CD14-positive monocyte (primary cell): ENCODE measurements around the gene TRIM47. TPM values are rescaled to one million over a fixed set of nuclear protein-coding genes. Genes with fewer than 3 reads are reported as not detected.

Source experiments
- DNase-seq, 3 donors: peaks; one replicate each; pipeline ENCODE4 v3.0.0-alpha.2; 2011 to 2022
- H2AFZ ChIP-seq: 2 replicates; pipeline ENCODE4 v1.6.0; 2012; ENCODE audit warnings: mild to moderate bottlenecking, low read depth, low read length, inconsistent platforms; ENCODE audit not compliant: insufficient read depth, poor library complexity, severe bottlenecking
- H3K27ac ChIP-seq, 2 donors: 1 replicate in 1 of 2; 2 replicates in 1 of 2; pipeline ENCODE4 v1.5.1; 2012 to 2013; ENCODE audit warnings: low read length in 2 of 2, control low read depth in 1 of 2, inconsistent platforms in 1 of 2, low read depth in 1 of 2, mild to moderate bottlenecking in 1 of 2
- H3K27me3 ChIP-seq, 2 donors: one replicate each; pipeline versions ENCODE4 v1.6.0 to v1.6.1; 2011 to 2013; ENCODE audit warnings: low read length in 2 of 2; ENCODE audit not compliant: control insufficient read depth in 2 of 2, insufficient read depth in 2 of 2
- H3K36me3 ChIP-seq, 2 donors: replicated peaks in 1 of 2; 1 replicate in 1 of 2; 2 replicates in 1 of 2; pipeline versions ENCODE4 v1.5.1 to v1.6.1; 2012 to 2013; ENCODE audit warnings: low read length in 2 of 2, control low read depth in 1 of 2, inconsistent platforms in 1 of 2, mild to moderate bottlenecking in 1 of 2; ENCODE audit not compliant: insufficient read depth in 2 of 2, control insufficient read depth in 1 of 2
- H3K4me1 ChIP-seq, 2 donors: 1 replicate in 1 of 2; 2 replicates in 1 of 2; pipeline versions ENCODE4 v1.5.1 to v1.6.1; 2012 to 2013; ENCODE audit warnings: low read length in 2 of 2, control low read depth in 1 of 2, inconsistent platforms in 1 of 2, mild to moderate bottlenecking in 1 of 2, moderate library complexity in 1 of 2; ENCODE audit not compliant: insufficient read depth in 2 of 2, control insufficient read depth in 1 of 2
- H3K4me2 ChIP-seq: replicated peaks from 2 replicates; pipeline ENCODE3; 2012; ENCODE audit warnings: low read length, moderate library complexity, mild to moderate bottlenecking; ENCODE audit not compliant: poor library complexity, severe bottlenecking; ENCODE audit errors: extremely low read depth
- H3K4me3 ChIP-seq, 3 experiments: fragments of 200-600 bp in 1 of 3; sonication (generic) in 1 of 3; replicated peaks in 1 of 3; 1 replicate in 2 of 3; 2 replicates in 1 of 3; pipeline ENCODE4 v1.5.1; 2011 to 2013; ENCODE audit warnings: low read length in 3 of 3, mild to moderate bottlenecking in 3 of 3, control low read depth in 2 of 3, low read depth in 2 of 3, inconsistent platforms in 1 of 3, moderate library complexity in 1 of 3
- H3K79me2 ChIP-seq: 2 replicates; pipeline ENCODE4 v1.6.0; 2012; ENCODE audit warnings: mild to moderate bottlenecking, control low read depth, inconsistent platforms, low read length, moderate library complexity; ENCODE audit not compliant: insufficient read depth
- H3K9ac ChIP-seq: 2 replicates; pipeline ENCODE4 v1.6.0; 2017; ENCODE audit warnings: low read length, mild to moderate bottlenecking; ENCODE audit not compliant: insufficient read depth, poor library complexity, severe bottlenecking
- H3K9me3 ChIP-seq, 2 donors: replicated peaks in 1 of 2; 1 replicate in 1 of 2; 2 replicates in 1 of 2; pipeline versions ENCODE4 v1.5.1 to v1.6.1; 2012 to 2013; ENCODE audit warnings: low read length in 2 of 2, control low read depth in 1 of 2; ENCODE audit not compliant: control insufficient read depth in 1 of 2, insufficient read depth in 1 of 2
- H4K20me1 ChIP-seq: 2 replicates; pipeline ENCODE4 v1.6.0; 2012; ENCODE audit warnings: mild to moderate bottlenecking, low read length, control low read depth, moderate library complexity; ENCODE audit not compliant: insufficient read depth
- H3K27ac Mint-ChIP-seq, 7 donors: one replicate each; pipeline ENCODE4 v1.8.0; 2020; ENCODE audit warnings: mild to moderate bottlenecking in 7 of 7, mixed read lengths in 7 of 7, moderate library complexity in 6 of 7, inconsistent platforms in 2 of 7
- H3K27me3 Mint-ChIP-seq, 3 donors: one replicate each; pipeline ENCODE4 v1.8.0; 2021 to 2022; ENCODE audit warnings: low read depth in 3 of 3, mild to moderate bottlenecking in 3 of 3, mixed read lengths in 3 of 3, moderate library complexity in 3 of 3, inconsistent platforms in 1 of 3
- H3K36me3 Mint-ChIP-seq, 2 donors: one replicate each; pipeline ENCODE4 v1.8.0; 2020; ENCODE audit warnings: mixed read lengths in 2 of 2, inconsistent platforms in 1 of 2, mild to moderate bottlenecking in 1 of 2
- H3K4me1 Mint-ChIP-seq: one replicate; pipeline ENCODE4 v1.8.0; 2020; ENCODE audit warnings: mild to moderate bottlenecking, mixed read lengths
- H3K4me3 Mint-ChIP-seq, 2 donors: one replicate each; pipeline ENCODE4 v1.8.0; 2020; ENCODE audit warnings: mild to moderate bottlenecking in 2 of 2, mixed read lengths in 2 of 2, moderate library complexity in 1 of 2
- H3K9me3 Mint-ChIP-seq, 7 donors: one replicate each; pipeline ENCODE4 v1.8.0; 2020 to 2022; ENCODE audit warnings: mixed read lengths in 7 of 7, mild to moderate bottlenecking in 6 of 7, moderate library complexity in 6 of 7, inconsistent platforms in 2 of 7
- WGBS: methylation state at CpG from one replicate; pipeline ENCODE4 v1.1.5; 2013; ENCODE audit warnings: missing lambda C conversion rate; ENCODE audit not compliant: insufficient coverage; 5-methylcytosine and 5-hydroxymethylcytosine counted together
- intact Hi-C, 2 donors: fragments of 100-400 bp; cut with micrococcal nuclease; formaldehyde crosslinking; loops; one replicate each; pipeline versions ENCODE4 v1.15.0 to v1.15.1; 2023
- polyA plus RNA-seq, 3 donors: library from polyadenylated mRNA; depleted of rRNA in 1 of 3; unstranded in 2 of 3; stranded (reverse) in 1 of 3; fragments of 300-500 nt in 2 of 3; fragments of >200 nt in 1 of 3; fragmentation: Illumina TruSeq in 2 of 3; gene quantifications; 1 replicate in 2 of 3; 2 replicates in 1 of 3; pipeline ENCODE4 v1.2.3, GENCODE V29; 2012 to 2021
- TF ChIP-seq, protein P1 (sequence below): fragments of 200-600 bp; IDR thresholded peaks from one replicate; pipeline ENCODE4 v1.8.0; 2022; ENCODE audit warnings: antibody characterized with exemption, mild to moderate bottlenecking

TRIM47 gene
- polyA plus RNA-seq, 3 donors, result 0.20 TPM; not detected in 2

GRCh38 chr17:75850928-75851692 lies 27.3 kb downstream of the TRIM47 start:
- H3K4me3 Mint-ChIP-seq, result no peak overlapping the region
- Histone ChIP-seq H3K9me3 (no peaks in the 10 kb centered on the region), H3K27ac (no peak overlapping the region), H3K4me2 (no peak overlapping the region), H3K4me1 (peaks cover 18 to 38% of the 10 kb centered on the region in 2 donors), H3K9ac (no peak overlapping the region), H3K27me3 (no peaks in the 10 kb centered on the region), H3K79me2 (peaks cover 45% of the 10 kb centered on the region), H4K20me1 (peaks cover 51% of the 10 kb centered on the region), H3K36me3 (peaks cover 53 to 58% of the 10 kb centered on the region in 2 donors), H3K4me3 (no peak overlapping the region), H2AFZ (no peak overlapping the region)
- no peak for DNase-seq
- H3K27ac Mint-ChIP-seq, result peak overlapping the region in 1 of 7 donors; percentile 1
- TF ChIP-seq, protein P1, sequence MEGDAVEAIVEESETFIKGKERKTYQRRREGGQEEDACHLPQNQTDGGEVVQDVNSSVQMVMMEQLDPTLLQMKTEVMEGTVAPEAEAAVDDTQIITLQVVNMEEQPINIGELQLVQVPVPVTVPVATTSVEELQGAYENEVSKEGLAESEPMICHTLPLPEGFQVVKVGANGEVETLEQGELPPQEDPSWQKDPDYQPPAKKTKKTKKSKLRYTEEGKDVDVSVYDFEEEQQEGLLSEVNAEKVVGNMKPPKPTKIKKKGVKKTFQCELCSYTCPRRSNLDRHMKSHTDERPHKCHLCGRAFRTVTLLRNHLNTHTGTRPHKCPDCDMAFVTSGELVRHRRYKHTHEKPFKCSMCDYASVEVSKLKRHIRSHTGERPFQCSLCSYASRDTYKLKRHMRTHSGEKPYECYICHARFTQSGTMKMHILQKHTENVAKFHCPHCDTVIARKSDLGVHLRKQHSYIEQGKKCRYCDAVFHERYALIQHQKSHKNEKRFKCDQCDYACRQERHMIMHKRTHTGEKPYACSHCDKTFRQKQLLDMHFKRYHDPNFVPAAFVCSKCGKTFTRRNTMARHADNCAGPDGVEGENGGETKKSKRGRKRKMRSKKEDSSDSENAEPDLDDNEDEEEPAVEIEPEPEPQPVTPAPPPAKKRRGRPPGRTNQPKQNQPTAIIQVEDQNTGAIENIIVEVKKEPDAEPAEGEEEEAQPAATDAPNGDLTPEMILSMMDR, result no peak
- H3K36me3 Mint-ChIP-seq, result peaks cover 54 to 65% of the 10 kb centered on the region in 2 donors
- peaks cover 19% of the 10 kb centered on the region for H3K4me1 Mint-ChIP-seq
- H3K9me3 Mint-ChIP-seq, result peaks cover 0 to 2% (median 0%) of the 10 kb centered on the region in 7 donors
- WGBS, result 94% methylated on average over 11 of the region's 12 CpGs
- no peaks in the 10 kb centered on the region for H3K27me3 Mint-ChIP-seq
- intact Hi-C loops, result no loop called here

DNA sequence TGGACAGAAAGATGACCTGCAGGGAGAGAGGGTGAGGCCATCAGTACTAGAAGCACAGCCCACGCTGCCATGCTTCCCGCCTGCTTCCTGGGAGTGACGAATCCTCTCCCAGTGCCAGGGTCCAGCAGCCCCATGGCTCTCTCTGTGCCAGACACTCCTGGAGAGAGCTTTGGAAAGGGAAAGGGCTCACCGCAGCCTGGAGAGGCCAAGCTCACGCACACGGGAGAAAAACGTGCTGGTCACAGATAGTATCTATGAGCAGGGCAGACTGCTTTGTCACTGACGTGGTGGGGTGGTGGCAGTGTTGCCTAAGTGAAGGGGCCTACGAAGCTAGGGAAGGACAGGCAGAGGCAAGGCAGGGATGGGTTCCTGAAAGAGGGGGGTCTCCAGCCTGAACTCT lies 28.7 kb downstream of the TRIM47 start:
- Histone ChIP-seq H3K9ac (no peak overlapping the region), H4K20me1 (peaks cover 63% of the 10 kb centered on the region), H2AFZ (no peak overlapping the region), H3K79me2 (peaks cover 36% of the 10 kb centered on the region), H3K4me1 (peaks cover 30 to 48% of the 10 kb centered on the region in 2 donors), H3K4me3 (no peak overlapping the region), H3K4me2 (no peak overlapping the region), H3K36me3 (peaks cover 55 to 61% of the 10 kb centered on the region in 2 donors), H3K27ac (no peak overlapping the region), H3K27me3 (no peaks in the 10 kb centered on the region), H3K9me3 (no peaks in the 10 kb centered on the region)
- H3K4me1 Mint-ChIP-seq, result peaks cover 33% of the 10 kb centered on the region
- TF ChIP-seq, protein P1, result no peak
- H3K9me3 Mint-ChIP-seq, result peaks cover 0 to 2% (median 0%) of the 10 kb centered on the region in 7 donors
- no peaks in the 10 kb centered on the region for H3K27me3 Mint-ChIP-seq
- H3K36me3 Mint-ChIP-seq, result peaks cover 58 to 73% of the 10 kb centered on the region in 2 donors
- WGBS, result 87% methylated on average over 9 of the region's 9 CpGs
- intact Hi-C loops, result loop anchor here (5.0 to 10.0 kb wide), 2 partner anchors 72 to 185 kb away; partner anchors contain the start of genes RECQL5 (in 1 of the 2) and SAP30BP (in 1 of the 2)
- H3K4me3 Mint-ChIP-seq, result no peak overlapping the region
- peak overlapping the region in 2 of 7 donors; percentile 3 to 54 for H3K27ac Mint-ChIP-seq
- no peak for DNase-seq
